CD4-positive, alpha-beta T cell treated with Interleukin-2 at 100 ng/mL for 4 hours (primary cell): ENCODE data around the gene RRP7A.
"Not testable (repeated sequence)": the region's sequence is repeated elsewhere in the genome, so short reads cannot be mapped to it uniquely, and the experiment has no call there.

ENCODE experiments used
- DNase-seq: peaks from one replicate; pipeline ENCODE4 v3.0.0-alpha.2; 2020; ENCODE audit warnings: low spot score

The RRP7A gene

DNA sequence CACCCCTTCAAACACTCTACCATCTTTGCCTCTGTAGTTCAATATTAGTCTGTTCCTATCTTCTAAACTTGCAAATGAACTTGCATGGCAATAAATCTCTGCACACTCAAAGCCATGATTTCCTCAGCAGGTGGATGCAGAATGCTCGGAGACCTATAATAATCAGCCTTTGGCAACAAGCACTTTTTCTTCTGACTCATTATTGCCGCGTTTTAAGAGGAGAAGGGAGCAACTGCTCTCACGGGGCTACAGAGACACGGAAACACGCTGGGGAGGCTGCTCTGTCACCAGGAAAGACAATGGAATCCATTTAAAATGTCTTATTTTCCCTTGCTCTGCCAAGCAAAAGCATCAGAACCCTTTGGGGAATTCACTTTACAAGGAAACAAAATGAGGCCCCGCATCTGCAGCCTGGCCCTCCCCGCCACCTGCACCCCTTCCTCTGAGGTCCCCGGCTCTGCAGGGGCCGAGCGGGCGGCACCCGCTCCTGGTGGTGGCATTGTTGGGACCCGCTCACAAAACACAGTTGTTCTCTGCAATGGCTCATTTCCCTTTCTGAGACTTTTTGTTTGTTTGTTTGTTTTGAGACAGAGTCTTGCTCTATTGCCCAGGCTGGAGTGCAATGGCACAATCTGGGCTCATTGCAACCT, 15.6 kb upstream of the RRP7A start:
- DNase-seq, result not testable (repeated sequence)

DNA sequence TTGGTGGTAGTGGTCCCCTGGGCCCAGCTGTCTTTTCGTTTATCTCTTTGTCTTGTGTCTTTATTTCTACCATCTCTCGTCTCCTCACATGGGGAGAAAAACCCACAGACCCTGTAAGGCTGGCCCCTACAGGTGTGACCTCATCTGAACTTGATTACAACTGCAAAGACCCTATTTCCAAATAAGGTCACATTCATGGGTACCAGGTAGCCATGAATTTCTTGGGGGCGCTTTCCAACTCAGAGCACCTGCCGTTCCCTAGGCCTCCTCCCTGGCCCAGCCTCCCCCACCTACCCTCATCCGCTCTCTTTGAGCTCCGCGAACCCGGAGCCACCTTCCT, 14.0 kb upstream of the RRP7A start:
- no peak for DNase-seq

- not testable (repeated sequence) for DNase-seq
These were observed 11.9 kb upstream of the RRP7A start for GRCh38 chr22:42531401-42532084.

- DNase-seq, result not testable (repeated sequence)
These were observed 9.8 kb upstream of the RRP7A start for GRCh38 chr22:42529435-42529834.

DNA sequence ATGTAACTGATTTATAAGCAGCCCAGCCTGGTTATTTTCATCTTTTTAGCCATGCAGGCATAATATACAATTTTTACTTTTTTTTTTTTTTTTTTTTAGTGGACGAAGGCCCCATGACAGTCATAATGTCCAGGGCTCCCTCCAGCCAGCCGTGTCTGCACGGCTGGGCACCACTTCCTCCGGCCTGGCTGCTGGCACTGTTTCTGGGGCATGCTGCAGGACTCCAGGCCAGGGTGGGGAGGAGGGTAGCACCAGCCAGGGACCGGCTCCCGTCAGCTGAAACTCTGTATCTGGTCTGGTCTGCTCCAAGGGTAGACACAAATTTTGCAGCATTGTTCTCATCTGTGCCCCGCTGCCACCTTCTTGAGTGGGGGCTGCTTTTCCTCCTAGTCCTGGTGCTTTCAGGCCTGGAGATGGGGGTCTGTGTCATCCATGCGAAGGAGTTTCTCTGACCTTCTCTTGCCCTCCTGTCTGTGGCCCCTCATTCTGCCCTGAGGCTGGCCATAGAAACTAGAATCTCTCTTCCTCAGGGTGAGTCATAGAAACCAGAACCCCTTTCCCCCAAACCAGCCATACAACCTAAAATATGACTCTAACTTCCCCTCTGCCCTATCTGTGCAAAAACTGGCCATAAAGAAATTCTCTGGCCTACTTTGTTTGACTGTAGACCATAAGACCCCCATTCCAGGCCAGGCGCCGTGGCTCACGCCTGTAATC, 9.2 kb upstream of the RRP7A start:
- no peak for DNase-seq

DNA sequence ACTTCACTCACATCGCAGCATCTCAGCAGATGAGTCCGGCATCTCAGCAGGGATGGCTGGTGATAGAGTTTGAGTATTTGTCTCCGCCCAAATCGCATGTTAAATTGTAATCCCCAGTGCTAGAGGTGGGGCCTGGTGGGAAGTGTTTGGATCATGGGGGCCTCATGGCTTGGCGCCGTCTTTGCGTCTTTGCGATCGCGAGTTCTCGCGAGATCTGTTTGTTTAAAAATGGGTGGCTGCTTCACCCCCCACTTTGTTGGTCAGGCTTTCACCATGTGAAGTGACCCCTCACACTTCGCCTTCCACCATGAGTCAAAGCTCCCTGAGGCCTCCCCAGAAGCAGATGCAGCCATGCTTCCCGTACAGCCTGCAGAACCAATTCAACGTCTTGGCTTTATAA, 3.0 kb upstream of the RRP7A start:
- DNase-seq, result no peak

DNA sequence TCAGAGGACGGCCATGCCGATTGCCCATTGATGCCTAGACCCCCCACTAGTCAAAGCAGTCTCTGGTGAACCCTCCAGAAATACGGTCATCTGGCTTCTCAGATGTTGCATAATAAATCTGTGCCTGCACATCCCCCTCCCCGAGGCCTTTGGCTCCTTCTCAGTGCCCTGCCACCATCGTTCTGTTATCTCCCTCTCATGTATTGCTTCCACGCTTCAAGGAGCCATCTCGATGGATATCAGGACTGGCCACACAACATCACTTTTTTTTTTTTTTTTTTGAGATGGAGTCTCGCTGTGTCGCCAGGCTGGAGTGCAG, 1.6 kb upstream of the RRP7A start:
- DNase-seq, result no peak

DNA sequence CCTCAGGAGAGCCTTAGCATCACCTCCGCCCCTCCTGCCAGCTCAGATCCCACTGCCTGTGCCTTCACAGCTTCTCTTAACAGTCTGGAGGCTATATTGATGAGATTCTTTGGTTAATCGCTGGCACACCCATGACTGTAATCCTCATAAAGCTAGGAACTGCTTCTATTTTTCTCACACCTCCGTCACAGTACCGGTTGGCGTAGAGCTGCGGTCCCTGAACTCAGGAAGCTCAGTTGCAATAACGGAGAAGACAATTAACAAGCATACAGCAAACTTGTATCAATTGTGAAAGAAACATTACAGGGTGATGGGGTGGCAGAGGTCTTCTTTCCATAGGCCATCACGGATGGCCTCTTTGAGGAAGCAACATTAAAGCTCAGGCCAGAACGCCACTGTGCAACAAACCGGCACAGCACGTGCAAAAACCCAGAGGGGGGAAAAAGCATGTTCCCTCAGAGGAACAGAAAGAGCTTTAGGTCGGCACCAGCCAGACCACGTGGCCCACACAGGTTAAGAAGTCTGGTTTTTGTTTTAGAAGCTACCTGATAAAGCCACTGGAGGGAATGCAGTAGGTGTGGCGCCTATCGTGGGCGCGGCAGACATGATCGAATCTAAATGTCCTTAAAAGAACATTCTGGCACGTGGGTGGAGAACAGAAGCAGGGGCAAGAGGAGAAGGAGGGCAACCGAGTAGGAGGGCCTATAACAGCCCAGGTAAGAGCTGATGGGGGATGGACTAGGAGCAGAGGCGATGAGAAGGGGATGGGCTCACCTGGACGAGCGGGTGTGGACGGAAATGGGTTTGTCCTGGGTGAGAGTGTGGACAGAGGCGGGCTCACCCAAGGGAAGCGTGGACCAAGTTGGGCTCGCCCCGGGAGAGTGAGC, 715 bp downstream of the RRP7A start:
- DNase-seq, result not testable (repeated sequence)

DNA sequence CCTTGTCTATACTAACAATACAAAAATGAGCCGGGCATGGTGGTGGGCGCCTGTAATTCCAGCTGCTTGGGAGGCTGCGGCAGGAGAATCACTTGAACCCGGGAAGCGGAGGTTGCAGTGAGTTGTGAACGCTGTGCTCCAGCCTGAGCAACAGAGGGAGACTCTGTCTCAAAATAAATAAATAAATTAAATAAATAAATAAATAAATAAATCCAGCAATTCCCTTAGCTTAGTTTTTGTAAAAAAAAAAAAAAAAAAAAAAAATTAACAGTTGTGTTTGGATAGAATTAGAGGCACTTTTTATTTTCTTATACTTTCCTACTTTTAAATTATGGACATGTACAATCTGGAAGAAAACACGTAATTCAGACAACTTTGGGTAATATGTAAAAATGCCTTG, 2.5 kb downstream of the RRP7A start:
- not testable (repeated sequence) for DNase-seq

DNA sequence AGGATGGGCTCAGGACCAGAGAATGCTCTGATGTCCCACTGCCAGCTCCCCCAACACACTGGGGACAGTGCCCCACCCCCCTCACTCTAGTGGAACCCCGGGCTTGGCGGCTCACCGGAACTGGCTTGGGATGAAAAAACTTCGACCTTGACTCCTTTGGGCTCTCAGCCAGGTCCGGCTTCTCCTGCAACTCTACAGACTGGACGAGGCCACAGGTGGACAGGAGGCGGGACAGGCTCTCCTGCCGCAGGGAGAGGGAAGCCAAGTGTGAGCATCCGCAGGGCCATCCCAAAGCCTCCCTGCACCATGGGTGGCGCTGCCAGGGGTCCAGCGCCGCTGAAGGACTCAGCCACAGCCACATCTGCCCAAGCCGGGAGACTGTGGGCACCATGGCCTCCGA, 3.7 kb downstream of the RRP7A start:
- no peak for DNase-seq

- not testable (repeated sequence) for DNase-seq
These were observed 4.3 kb downstream of the RRP7A start for GRCh38 chr22:42515304-42515703.

- DNase-seq, result not testable (repeated sequence)
These were observed 5.3 kb downstream of the RRP7A start for GRCh38 chr22:42514331-42514730.

DNA sequence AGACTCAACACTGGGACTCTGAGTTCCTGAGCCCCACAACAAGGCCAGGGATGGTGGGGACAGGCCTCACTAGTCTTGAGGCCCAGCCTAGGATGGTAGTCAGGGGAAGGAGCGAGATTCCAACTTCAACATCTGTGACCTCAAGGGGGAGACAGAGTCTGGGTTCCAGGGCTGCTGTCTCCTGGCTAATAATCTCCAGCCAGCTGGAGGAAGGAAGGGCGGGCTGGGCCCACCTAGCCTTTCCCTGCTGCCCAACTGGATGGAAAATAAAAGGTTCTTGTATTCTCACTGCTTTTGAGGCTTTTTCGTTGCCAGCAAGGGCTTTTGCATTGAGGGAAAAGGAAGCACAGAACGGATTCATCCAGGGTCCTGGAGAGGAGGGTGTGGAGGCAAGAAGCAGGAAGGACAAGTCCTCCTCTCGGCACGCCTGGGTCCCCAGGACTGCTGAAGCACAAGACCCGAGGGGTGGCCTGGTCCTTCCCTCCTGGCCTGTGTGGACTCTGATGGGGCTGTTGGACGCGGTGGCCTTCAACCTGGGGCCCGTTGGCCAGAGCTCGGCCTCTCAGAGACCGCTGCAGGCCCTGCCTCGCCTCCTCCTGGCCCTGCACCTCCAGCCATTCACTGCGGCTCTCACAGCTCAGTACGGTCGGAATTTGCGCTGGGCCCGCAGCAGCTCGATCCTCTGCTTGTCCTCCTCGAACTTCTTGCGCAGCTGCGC, 7.2 kb downstream of the RRP7A start:
- DNase-seq, result not testable (repeated sequence)

- no peak for DNase-seq
These were observed 8.2 kb downstream of the RRP7A start for GRCh38 chr22:42511401-42511891.

GRCh38 chr22:42509548-42509947, 10.0 kb downstream of the RRP7A start:
- DNase-seq, result no peak

GRCh38 chr22:42508975-42509364, 10.6 kb downstream of the RRP7A start:
- DNase-seq, result not testable (repeated sequence)

DNA sequence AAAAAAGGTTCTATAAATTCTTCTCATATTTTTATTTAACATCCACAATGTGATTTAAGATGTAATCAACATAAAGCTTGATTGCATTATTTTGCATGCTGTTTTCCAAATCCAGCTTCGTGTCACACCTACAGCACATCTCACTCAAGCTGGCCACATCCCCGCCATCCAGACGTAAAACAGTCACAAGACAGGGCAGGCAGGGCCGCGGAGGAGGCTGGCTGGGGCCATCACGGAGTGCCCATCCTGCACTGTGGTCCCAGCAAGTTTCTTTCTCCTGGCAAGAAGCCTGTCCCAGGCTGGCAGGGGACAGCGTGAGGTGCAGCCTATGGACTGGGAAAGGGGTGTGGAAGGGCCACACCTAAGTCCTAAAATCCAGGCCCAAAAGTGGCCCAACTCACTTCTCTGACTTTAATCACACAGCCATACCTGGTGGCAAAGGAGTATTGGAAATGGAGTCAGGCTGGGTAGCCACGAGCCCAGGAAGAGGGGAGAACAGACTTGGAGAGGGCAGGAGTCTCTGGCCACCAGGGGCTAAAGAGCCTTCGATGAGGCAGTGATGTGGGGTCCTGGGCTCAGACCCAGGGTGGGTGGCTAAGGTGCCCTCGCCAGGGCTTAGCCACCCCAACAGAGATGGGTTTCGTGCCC, 11.1 kb downstream of the RRP7A start:
- DNase-seq, result not testable (repeated sequence)

GRCh38 chr22:42500836-42501179, 18.8 kb downstream of the RRP7A start:
- DNase-seq, result no peak

DNA sequence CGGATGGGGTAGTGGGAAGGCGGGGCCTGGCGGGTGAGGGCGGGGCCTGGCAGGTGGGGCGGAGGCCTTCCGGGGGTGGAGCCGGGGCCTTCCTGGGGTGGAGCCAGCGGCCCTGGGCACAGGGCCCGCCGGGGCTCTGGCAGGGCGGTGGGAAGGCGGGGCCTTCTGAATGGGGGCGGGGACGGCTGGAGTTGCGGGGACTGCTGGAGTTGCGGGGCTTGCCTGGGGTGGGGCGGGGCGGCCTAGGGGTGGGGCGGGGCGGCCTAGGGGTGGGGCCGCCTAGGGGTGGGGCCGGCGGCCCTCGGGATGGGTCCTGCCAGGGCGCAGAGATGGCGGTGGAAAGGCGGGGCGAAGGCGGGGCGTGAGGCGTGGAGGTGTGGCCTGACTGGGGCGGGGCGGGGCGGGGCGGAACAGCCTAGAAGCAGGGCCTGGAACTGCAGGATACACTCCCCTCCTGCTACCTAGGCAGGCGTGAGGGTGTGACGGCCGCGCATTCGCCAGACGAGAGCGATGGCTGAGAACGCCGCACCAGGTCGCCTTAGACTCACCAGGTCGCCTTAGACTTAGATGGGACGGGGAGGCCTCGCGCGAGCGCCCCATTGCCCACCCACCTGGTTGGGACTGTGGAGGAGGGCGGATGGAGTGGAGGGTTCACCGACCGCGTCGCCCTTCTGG, 19.3 kb downstream of the RRP7A start:
- DNase-seq, result peak; percentile 87

GRCh38 chr22:42499773-42500160, 19.8 kb downstream of the RRP7A start:
- not testable (repeated sequence) for DNase-seq
